Pancreas (tissue), 10 donors: ENCODE results near the gene MUC5B. TPM values are rescaled to one million over a fixed set of nuclear protein-coding genes. Genes with fewer than 3 reads are reported as not detected.

Experiments
- ATAC-seq, 4 donors: fragments of 200-7000 bp; cut with Tn5 transposase; one replicate each; pipeline versions ENCODE4 v1.8.0 to v1.9.1; 2020; ENCODE audit warnings: mild to moderate bottlenecking in 4 of 4, moderate library complexity in 4 of 4
- DNase-seq, 6 donors: peaks; one replicate each; pipeline ENCODE4 v3.0.0-alpha.2; 2020
- FAIRE-seq: peaks from 2 replicates; lab custom pipeline; 2012; peaks lifted over from hg19 to GRCh38; lab: Jason Lieb, UNC
- H3K27ac ChIP-seq, 4 donors: fragments of 200-600 bp; sonication (generic); 1 replicate in 3 of 4; 2 replicates in 1 of 4; pipeline versions ENCODE4 v1.5.0 to v1.8.0; 2020
- H3K27me3 ChIP-seq, 4 donors: fragments of 200-600 bp; one replicate each; pipeline ENCODE4 v1.8.0; 2021
- H3K36me3 ChIP-seq, 3 donors: fragments of 200-600 bp; sonication (generic) in 1 of 3; one replicate each; pipeline versions ENCODE4 v1.5.0 to v1.8.0; 2020 to 2021
- H3K4me1 ChIP-seq, 3 donors: fragments of 200-600 bp; one replicate each; pipeline ENCODE4 v1.8.0; 2021
- H3K4me3 ChIP-seq, 4 donors: fragments of 200-600 bp; sonication (generic) in 2 of 4; one replicate each; pipeline versions ENCODE4 v1.5.0 to v1.8.0; 2020 to 2021
- H3K9me3 ChIP-seq, 4 donors: fragments of 200-600 bp; one replicate each; pipeline ENCODE4 v1.8.0; 2021
- WGBS, 2 donors: extraction: QIAGEN DNeasy Blood & Tissue Kit; methylation state at CpG; one replicate each; pipeline ENCODE4 v1.1.7; 2013; 5-methylcytosine and 5-hydroxymethylcytosine counted together
- intact Hi-C, 3 donors: fragments of 100-400 bp; cut with DNase I; formaldehyde crosslinking; loops; one replicate each; pipeline versions ENCODE4 v1.11.1 to v1.14.2; 2022
- microRNA-seq, 2 donors: library from miRNA; unstranded; fragments of <30 nt; microRNA quantifications; one replicate each; pipeline versions ENCODE4 to v1.1.0, GENCODE V29; 2019 to 2020
- polyA plus RNA-seq, 2 donors: library from polyadenylated mRNA; stranded (reverse); fragments of 200-250 nt; gene quantifications; one replicate each; pipeline ENCODE4 v1.2.3, GENCODE V29; 2013
- total RNA-seq, 6 donors: library from RNA; stranded (reverse); fragmentation: NEBNext Ultra II Directional in 4 of 6; extraction: Animal tissue kit (Norgen Biotek cat#: 25700) in 4 of 6; gene quantifications; one replicate each; pipeline versions ENCODE4 v1.2.1 to v1.2.4, GENCODE V29; 2021 to 2023
- TF ChIP-seq, protein P1 (sequence below), 4 donors: fragments of 200-600 bp; sonication (generic) in 3 of 4; IDR thresholded peaks; one replicate each; pipeline versions ENCODE4 v1.5.0 to v1.8.0; 2021; ENCODE audit warnings: antibody characterized with exemption in 4 of 4
- donor health status: healthy with polysubstance abuse.
- donor health status: DM: no; HTN: no; CAD: no; lungs with moderate emphysema.
- donor health status: DM: no; HTN: no; CAD: no.
- donor health status: control.
- donor health status: control.
- donor health status: Bipolar disorder and iron deficiency.
- donor health status: DM: yes; HTN: yes; CAD: no.
- donor health status: DM: no; HTN: no; CAD: no.
- donor health status: DM: no; HTN: no; CAD: no.
- donor health status: DM: yes; HTN: yes; CAD: no.

Gene MUC5B
- total and polyA plus RNA-seq, 8 donors: 5.1 to 65.4 (median 15.1) TPM

DNA sequence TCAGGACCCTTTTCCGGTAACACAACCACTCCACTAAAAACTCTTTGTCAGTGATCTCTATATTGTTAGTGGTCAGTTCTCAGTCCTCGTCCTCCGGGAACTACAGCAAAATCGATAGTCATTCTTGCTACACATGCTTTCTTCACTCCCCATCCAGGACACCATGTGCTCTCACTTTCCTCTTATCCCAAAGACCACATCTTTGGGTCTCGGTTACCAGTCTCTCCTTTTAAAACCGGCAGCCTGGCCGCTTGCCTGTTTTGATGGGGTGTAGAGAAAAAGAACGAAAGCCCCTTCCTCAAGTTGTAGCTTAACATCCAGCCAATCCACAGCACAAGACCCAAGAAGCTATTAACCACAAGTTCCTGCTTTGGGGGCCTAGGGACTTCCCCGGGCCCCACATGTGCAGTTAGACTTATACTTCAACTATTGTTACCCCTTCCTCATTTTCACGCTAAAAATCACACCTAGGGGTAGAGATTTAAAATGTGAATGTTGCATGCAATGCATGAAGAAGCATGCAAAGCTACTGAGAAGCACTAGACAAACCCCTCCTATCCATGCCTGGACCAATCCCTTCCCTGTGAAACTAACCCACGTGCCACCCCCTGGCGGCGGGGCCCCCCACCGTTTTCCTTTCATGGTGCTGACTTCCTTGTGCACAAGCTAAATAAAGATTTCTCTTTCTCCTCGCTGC lies 88.1 kb downstream of the MUC5B start:
- no peak for FAIRE-seq
- Histone ChIP-seq H3K36me3 (no peaks in the 10 kb centered on the region), H3K4me3 (peak overlapping the region in 1 of 4 donors; percentile 95), H3K27ac (peak overlapping the region in 1 of 4 donors; percentile 91), H3K9me3 (no peaks in the 10 kb centered on the region), H3K4me1 (peaks cover 6 to 30% (median 19%) of the 10 kb centered on the region in 3 donors), H3K27me3 (no peaks in the 10 kb centered on the region)
- 85 to 87% methylated on average over 15 of the region's 15 CpGs for WGBS, 2 donors
- TF ChIP-seq, protein P1, sequence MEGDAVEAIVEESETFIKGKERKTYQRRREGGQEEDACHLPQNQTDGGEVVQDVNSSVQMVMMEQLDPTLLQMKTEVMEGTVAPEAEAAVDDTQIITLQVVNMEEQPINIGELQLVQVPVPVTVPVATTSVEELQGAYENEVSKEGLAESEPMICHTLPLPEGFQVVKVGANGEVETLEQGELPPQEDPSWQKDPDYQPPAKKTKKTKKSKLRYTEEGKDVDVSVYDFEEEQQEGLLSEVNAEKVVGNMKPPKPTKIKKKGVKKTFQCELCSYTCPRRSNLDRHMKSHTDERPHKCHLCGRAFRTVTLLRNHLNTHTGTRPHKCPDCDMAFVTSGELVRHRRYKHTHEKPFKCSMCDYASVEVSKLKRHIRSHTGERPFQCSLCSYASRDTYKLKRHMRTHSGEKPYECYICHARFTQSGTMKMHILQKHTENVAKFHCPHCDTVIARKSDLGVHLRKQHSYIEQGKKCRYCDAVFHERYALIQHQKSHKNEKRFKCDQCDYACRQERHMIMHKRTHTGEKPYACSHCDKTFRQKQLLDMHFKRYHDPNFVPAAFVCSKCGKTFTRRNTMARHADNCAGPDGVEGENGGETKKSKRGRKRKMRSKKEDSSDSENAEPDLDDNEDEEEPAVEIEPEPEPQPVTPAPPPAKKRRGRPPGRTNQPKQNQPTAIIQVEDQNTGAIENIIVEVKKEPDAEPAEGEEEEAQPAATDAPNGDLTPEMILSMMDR (IDR thresholded peaks at IDR 0.05): no peak
- ATAC-seq: no peak
- DNase-seq: peak in 1 of 6 donors; percentile 13
- intact Hi-C loops: no loop called here

Small RNA genes within 50 kb of the gene (microRNA-seq; reads per million reads assigned to microRNA genes)
- 0 reads per million in 2 donors for gene MIR6744

Other genes with a start within 250 kb of the MUC5B start
- 10 to 100 TPM; 25.5 to 99.7 (median 92.2) TPM for gene MUC6, start 186.3 kb upstream of the MUC5B start, total RNA-seq
- gene MUC6, start 186.3 kb upstream of the MUC5B start, polyA plus RNA-seq: 100 to 1,000 TPM; 155 to 239 TPM
- gene MUC2, start 148.2 kb upstream of the MUC5B start, total RNA-seq: under 1 TPM in 2 of 6 donors, not detected in 4; 0.03 to 0.57 TPM
- under 1 TPM; 0.04 to 0.05 TPM for gene MUC2, start 148.2 kb upstream of the MUC5B start, polyA plus RNA-seq
- 1 to 10 TPM in 1 of 6 donors, under 1 TPM in 1, not detected in 4; 0.04 to 4.2 TPM for gene MUC5AC, start 65.1 kb upstream of the MUC5B start, total RNA-seq
- under 1 TPM in 1 of 2 donors, not detected in 1; 0.02 TPM for gene MUC5AC, start 65.1 kb upstream of the MUC5B start, polyA plus RNA-seq
- 10 to 100 TPM; 41.6 to 69.8 (median 54.0) TPM for gene TOLLIP, start 86.6 kb downstream of the MUC5B start, total RNA-seq
- 10 to 100 TPM; 35.2 to 35.6 TPM for gene TOLLIP, start 86.6 kb downstream of the MUC5B start, polyA plus RNA-seq
- 10 to 100 TPM; 44.2 to 77.6 (median 62.0) TPM for gene BRSK2, start 166.9 kb downstream of the MUC5B start, total RNA-seq
- 100 to 1,000 TPM in 1 of 2 donors, 10 to 100 TPM in 1; 77.0 to 215 TPM for gene BRSK2, start 166.9 kb downstream of the MUC5B start, polyA plus RNA-seq